OCI-LY7 (cell line): ENCODE results near the gene RSPH1.

ENCODE experiments used
- CTCF ChIP-seq: fragments of 200-600 bp; sonication (generic); conservative IDR thresholded peaks from 2 replicates; pipeline ENCODE4 v1.5.1; 2014; ENCODE audit warnings: mild to moderate bottlenecking, antibody characterized with exemption, low read length, moderate library complexity, mixed read lengths
- EZH2phosphoT487 ChIP-seq: fragments of 200-600 bp; sonication (generic); IDR thresholded peaks from 2 replicates; pipeline ENCODE4 v1.6.1; 2018; ENCODE audit warnings: low read depth, borderline replicate concordance, mild to moderate bottlenecking, mixed run types, antibody characterized with exemption, low read length, moderate library complexity, mixed read lengths

- TF ChIP-seq CTCF (no peak), EZH2phosphoT487 (no peak)
Observed at GRCh38 chr21:42430521-42430920, 65.5 kb downstream of the RSPH1 start.
